ENCODE data around the gene TAB2.
A peak's percentile ranks its signal among the peaks of the same experiment; 100 is the strongest.
"Not testable (repeated sequence)": the region's sequence is repeated elsewhere in the genome, so short reads cannot be mapped to it uniquely, and the experiment has no call there.

TAB2 gene

DNA sequence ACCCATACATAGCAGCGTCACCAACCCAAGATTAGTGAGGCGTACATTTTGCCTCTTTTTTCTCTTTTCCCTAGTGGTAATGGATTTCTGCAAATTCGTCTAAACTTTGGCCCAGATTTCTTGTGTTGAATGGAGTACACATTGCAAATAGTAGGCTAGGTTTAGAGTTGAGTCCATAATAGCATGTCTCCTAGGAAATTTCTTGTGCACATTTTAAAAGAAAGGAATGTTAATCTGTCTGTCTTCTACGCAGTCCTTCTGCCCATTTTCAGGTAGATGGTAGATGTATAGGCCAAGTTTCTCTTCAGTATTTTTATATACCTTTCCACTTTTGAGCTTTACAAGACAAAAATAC lies 15.7 kb downstream of the TAB2 start:
- DNase-seq = no peak

DNA sequence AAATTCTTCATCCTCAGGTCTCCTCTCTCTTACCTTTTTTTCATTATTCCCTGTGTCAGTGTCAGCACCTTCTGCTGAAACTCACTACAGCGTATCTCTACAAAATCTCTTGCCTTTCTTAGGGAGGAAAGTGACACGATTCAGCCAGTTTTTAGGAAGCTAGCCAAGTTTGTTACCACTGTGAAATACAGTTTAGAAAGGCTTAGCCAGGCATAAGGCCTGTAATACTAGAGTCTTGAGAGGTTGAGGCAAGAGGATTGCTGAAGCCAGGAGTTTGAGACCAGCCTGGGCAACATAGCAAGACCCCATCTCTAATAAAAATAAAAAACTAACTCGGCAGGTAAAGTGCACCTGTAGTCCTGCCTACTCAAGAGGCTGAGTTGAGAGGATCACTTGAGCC lies 16.7 kb downstream of the TAB2 start:
- peak in 3 of 4 experiments; percentile 25 to 50 (median 48) for DNase-seq

DNA sequence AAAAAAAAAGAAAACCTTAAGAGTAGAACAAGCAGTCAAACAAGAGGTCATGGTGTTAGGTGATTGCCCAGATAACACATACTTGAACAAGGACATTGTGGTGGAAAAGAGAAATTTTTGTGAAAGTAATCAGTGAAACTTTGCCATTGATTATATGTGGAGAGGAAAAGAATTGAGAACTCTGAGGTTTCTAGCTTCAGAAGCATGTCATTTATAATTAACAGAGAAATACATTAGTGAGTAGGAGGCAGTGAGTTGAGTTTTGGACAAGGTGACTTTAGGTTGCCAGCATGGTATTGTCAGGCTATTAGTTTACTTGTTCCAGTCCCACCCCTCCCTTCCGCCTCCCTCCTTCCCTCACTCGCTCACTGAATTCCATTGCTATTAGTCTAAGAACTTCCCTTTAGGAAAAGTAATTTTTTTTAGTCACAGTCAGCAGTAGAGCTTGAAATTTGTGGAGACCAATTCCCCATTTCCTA lies 17.2 kb downstream of the TAB2 start:
- no peak for DNase-seq

DNA sequence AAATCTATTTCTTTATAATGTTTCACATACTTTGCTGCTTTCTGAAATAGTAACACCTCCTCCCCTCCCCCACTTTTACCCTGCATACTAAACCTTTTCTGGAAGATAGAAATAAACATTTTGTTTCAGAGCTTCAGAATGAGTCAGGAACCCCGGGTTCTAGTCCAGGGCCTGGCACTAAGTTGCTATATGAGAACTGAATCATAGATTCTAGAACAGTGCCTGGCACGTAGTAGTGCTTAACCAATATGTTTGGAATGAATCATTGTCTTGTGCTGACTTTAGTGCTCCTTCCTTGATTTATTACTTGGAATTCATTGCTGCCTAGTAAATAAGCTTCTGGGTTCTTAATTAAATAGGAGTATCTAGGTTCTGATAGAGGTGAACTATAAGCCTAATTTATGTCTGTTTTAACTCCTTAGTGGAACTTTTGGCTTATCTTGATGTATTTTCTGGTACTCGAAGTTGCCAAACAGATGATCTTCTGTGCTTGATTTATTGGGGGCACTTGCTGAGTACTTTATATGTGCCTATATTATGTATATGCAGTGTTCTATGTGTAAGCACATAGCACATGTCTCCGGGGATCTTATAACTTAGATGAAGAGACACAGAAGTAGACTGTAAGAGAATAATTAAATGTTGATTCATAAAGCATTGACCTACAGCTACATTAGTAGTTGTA lies 18.6 kb downstream of the TAB2 start:
- DNase-seq = peak; percentile 40 to 78 (median 58)

DNA sequence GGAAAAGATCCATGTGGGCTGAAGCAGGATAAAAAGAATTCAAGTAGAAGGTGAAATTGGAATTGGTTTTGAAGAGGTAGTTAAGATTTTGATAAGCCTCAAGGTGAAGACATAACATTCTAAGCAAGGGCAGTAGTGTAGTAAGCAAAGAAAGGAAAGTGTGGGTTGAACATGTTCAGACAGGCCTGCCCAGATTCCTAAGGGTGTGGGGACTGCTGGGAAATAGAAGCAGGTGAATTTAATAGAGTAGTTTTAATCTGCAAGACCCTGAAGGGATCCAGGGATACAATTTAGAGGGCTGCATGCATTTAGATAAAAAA lies 19.1 kb downstream of the TAB2 start:
- no peak for DNase-seq

DNA sequence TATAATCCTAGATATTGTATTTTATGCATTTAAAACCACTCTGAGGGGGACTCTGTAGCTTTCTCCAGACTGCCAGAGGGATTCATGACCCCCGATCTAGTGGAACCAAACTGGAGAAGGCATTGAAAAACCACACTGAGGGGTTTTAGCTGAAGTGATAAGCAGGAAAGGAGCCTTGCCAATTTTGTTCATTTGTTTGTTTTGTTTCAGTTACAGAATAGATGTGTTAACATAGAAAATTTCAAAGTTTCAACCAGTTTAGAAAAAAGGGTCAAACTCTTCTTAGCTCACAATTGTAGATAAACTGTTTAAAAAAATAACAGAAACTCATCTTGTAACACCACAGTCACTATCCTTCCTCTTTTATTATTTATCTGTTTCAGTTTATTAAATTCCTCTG lies 19.8 kb downstream of the TAB2 start:
- no peak for DNase-seq

DNA sequence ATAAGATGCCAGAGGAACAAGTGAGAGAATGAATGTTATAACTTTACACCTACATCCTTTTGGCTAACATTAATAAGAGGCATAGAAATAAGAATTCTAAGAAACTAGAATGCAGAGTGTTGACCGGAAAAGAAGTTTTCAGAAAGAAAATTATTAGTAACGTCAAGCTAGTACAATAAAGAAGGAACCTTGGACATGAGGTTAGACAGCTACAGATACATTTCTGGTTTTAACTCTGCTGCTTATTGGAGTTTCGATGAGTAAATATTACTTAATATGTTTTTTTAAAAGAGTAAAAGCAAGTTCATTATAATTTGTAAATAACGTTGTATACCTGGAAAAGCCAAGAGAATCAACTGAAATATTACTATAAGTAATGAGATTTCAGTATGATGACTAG lies 22.7 kb downstream of the TAB2 start:
- DNase-seq = no peak

DNA sequence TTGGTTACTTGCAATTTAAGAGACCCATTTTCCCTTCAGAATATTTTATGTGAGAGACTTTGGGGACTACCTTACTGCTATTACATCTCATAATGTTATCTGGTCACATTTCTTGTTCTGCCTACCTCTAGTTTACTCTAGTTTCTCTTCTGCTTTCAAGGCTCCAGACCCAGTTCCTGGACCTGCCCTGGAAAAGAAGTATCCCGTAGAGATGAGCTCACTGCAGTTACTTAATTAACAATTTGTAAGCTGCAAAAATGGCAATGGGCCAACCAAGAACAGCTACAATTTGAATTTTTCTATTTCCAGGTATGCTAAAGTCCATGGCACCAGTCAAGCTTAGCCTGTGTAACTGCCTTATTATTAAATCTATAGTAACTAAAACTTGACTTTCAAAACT lies 25.0 kb downstream of the TAB2 start:
- peak; percentile 31 to 65 (median 53) for DNase-seq

DNA sequence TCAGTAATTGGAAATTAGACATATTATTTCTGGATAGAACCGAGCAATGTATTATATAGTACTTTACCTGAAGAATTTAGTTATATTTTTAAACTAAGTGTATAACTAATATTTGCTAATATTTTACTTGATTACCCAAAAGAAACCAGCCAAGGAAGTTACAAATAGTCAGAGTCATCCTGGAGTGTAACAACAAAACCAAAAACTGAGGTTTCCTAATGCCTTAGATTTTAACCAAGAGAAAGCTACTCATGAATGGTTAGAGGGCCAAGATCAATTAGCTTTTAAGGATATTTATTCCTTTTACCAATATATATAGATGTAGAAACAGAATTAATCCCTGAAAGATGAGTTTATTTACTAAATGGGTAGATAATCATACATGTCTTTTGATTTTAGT lies 26.0 kb downstream of the TAB2 start:
- peak in 2 of 4 experiments; percentile 33 to 37 for DNase-seq

DNA sequence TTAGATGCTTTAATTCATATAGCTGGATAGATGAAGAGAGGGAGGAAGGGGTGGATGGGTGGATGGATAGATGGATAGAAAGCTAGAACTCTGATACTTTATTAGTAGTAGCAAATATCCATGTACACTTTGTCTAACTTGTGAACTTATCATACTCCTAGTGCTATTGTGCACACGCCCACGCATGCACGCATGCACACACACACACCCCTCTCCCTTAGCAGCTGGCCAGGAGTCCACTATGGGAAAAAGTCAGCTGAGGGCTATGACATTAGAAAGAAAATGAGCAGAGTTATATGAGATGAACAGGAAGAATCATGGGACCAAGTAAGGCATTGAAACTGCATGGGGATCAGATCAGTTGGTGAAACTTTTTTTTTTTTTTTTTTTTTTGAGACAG lies 28.6 kb downstream of the TAB2 start:
- DNase-seq = no peak

DNA sequence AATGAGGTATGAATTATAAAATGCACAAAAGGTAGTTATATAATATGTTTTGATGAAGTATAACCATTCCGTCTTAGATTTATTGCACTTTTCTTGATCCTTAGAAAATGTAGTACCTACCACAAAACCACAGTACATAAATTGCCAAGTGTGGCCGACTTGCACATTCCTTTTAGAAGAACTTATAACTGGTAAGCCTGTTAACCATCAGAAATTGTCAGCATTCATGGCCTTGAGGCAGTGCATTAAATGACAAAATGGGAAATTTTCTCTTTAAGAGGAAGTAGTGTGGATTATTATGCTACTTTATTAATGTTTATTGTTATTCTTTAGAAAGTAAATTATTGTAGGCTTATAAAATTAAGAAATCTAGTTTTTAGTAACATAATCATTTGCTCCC lies 29.6 kb downstream of the TAB2 start:
- peak in 1 of 4 experiments; percentile 26 for DNase-seq

DNA sequence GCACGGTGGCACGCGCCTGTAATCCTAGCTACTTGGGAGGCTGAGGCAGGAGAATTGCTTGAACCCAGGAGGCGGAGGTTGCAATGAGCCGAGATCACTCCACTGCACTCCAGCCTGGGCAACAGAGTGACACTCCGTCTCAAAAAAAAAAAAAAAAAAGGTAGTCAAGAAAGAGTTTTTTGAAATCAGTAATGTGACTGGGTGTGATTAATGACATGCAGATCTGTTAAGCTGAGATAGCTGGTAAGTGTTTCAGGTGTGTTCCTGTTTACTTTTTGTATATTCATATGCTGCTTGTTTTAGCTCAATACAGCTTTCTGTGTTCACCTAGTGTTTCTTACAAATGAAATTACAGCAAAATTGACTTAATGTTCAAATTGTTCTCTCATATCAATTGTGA lies 31.8 kb downstream of the TAB2 start:
- DNase-seq = not testable (repeated sequence)

DNA sequence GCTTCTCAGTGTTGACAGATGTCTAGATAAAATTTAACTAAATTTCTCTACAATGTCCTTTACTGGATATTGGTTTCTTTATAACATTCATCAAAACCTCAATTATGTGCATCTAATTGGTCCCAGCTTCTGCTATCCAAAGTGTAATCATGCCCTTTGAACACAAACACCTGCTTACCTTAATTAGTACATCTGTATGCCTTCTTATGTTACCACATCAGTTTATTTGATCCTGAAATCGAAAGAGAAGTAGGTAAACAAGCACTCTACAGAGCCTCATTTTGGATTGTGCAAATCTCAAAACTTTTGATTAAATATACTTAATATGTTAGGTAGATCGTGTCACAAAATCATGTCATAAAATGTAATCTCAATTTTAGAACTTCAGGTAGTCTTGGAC lies 36.5 kb downstream of the TAB2 start:
- no peak for DNase-seq

DNA sequence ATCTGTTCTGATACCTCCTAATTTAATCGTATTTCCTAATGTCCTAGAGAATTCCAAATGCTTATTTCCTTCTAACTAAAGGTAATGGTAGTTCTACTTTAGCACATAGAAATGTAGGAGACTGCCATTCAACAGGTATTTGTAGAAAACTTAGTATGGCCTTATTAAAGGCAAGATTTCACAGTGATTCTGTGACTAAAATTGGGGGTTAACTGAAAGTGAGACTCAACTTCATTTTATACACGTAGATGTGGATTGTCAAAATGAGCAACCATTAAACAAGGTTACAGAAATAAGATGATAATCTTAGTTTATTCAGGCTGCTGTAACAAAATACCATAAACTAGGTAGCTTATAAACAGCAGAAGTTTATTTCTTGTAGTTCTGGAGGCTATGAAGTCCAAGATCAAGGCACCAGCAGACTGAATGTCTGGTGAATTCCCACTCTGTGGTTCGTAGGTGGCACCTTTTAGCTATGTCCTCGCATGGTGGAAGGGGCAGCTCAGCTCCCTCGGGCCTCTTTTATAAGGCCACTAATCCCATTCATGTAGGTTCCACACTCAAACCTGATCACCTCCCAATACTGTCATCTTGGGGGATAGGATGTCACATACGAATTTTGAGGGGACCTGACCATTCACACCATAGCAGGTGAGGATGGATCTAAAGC lies 38.7 kb downstream of the TAB2 start:
- DNase-seq = no peak

DNA sequence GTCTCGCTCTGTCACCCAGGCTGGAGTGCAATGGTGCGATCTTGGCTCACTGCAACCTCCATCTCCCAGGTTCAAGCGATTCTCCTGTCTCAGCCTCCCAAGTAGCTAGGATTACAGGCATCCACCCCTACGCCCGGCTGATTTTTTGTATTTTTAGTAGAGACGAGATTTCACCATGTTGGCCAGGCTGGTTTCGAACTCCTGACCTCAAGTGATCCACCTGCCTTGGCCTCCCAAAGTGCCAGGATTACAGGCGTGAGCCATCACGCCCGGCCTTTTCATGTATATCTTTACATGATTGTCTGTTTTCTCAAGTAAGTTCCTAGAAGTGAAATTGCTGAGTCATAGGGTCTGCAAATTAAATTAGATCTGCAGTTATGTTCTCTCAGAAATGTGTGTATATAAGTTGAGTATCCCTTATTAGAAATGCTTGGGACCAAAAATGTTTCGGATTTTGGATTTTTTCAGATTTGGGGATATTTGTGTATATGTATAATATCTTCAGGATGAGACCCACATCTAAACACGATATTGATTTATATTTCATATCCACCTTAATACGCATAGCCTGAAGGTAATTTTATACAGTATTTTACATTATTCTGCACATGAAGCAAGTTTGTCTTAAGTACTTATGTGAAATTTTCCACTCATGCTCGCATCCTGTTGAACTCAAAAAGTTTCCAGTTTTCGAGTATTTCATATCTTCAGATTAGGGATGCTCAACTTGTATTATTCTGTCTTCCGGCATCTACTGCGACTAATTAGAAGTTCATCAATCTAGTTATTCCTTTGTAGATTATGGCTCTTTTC lies 40.4 kb downstream of the TAB2 start:
- peak in 1 of 4 experiments; percentile 22 for DNase-seq

DNA sequence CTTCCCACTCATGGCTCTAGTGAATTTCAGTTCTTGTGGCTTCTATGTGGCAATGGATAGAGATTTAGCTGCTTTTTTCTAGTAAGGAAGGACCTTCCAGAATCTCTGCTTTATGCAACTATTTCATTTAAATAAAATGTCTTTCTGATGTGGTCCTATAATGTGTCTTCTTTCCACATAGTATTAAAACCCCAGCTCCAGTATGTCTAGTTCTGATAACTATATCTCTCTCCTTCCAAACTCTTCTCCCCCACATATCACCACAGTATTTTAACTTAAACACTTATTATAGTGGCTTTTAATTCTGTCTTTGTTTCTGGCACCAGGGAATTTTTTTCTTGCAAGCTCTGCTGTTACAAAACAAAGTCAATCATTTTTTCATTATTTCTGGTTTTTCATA lies 41.9 kb downstream of the TAB2 start:
- peak in 1 of 4 experiments; percentile 35 for DNase-seq

DNA sequence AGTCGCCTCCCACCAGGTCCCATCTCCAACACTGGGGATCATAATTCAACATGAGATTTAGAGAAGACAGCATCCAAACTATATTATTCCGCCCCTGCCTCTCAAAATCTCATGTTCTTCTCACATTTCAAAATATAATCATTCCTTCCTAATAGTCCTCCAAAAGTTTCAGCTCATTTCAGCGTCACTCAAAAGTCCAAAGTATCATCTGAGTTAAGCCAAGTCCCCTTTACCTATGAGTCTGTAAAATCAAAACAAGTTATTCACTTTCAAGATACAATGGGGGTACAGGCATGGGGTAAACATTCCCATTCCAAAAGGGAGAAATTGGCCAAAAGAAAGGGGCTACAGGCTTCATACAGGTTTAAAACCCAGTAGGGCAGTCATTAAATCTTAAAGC lies 43.0 kb downstream of the TAB2 start:
- no peak for DNase-seq

DNA sequence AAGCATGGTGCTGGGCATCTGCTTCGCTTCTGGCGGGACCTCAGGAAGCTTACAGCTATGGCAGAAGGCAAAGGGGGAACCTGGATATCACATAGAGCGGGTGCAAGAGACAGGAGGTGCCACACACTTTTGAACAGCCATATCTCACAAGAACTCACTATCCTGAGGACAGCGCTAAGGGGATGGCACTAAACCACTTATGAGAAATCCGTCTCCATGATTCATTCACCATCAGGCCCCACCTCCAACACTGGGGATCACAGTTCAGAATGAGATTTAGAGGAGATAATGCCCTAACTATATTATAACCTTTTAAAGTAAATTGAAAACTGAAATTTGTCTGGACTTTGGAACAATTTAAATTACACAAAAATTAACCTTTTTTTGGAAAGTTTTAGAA lies 44.8 kb downstream of the TAB2 start:
- no peak for DNase-seq

DNA sequence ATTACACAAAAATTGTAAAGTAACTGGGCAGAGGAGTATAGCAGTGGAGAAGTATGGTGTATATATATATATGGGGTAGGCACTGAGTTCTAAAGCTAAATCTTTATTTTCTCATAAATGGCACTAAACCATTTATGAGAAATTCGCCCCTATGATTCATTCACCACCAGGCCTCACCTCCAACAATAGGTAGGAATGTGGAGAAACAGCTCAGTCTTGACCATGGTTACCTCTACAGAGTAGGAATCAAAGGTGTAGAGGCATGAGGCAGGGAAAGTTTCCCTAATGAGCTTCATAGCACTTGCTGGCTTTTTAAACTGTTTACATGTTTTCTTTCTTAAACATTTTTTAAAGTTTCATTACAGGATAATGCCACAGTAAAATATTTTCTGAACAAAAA lies 45.6 kb downstream of the TAB2 start:
- DNase-seq = no peak

DNA sequence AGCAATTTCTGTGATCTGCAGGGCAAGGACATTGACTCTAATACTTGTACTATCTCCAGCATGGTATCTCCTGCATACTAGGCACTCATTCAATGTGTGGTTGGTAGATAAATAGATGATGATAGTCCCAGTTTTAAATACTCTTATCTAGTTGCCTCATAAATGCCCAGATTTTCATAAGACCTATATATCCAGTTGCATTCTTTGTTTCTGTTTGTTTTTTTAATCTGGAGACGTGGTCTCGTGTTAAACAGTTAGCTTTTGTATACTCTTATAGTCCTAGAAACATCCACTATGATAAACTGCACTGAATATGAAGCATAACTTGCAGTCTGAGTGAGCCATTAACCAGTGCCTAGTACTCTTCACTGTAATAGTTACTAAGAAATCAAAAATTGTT lies 47.0 kb downstream of the TAB2 start:
- DNase-seq = no peak

DNA sequence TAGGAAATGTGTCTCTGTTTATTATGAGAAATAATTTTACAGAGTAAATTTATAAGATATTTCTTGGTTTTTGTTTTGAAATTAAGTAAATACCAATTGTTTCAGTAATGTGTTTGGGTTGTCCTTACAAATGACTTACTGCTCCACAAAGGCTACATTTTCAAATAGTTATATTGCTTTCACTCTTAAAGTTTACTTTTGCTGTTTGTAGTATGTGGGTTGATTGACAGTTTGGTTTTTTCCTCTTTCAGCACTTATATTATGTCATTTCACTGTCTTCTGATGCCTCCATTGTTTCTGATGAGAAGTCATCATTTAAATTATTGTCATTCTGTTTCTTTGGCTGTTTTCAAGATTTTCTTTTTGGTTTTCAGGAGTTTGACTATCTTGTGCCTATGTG lies 47.7 kb downstream of the TAB2 start:
- DNase-seq = no peak

DNA sequence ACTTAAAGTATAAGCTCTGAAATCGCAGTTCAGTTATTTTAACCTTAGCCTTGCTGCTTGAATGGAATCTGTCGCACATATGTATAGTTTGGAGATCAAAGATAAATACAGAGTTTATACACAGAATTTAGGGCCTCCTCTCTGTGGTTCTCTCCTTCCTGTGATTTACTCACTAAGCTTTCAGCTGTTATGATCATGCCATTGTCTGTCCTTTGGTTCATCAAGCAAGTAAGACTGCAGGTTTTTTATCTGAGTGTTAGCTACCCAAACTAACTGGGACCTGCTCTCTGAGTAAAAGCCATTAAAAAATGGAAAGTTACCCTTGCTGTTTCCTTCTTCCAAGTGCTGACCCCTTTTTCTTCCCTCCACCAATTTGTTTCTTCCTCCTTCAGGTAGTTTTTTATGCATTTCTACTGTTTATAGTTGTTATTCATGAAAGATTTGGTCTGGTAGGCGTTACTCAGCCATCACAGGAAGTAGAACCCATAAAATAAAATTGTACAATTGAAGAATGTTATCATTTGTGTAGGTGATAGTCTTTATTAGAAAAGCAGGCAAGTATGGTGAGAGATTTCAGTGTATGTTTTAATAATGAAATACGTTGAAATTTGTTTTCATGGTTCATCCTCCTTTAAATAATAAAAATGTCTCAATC lies 48.9 kb downstream of the TAB2 start:
- no peak for DNase-seq

DNA sequence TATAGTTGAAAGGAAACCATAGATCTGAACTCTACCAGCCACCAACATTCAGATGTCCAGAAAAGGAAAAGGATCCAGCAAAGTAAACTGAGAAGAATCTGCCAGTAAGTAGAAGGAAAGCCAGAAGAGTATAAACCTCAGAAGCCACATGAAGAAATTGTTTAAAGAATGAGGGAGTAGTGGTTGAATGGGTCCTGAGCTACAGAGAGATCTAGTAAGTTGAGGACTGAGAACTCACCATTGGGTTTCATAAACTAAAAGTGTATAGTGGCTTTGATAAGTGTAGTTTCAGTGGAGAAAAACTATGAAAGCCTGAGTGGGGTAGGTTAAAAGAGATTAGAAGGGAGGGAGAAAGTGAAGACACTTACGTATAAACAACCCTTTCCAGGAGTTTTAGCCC lies 50.6 kb downstream of the TAB2 start:
- DNase-seq = no peak
